Measurements from ENCODE around the gene PORCN.

- TF ChIP-seq EZH2 (IDR thresholded peaks at IDR 0.05): no peak
- TF ChIP-seq CTCF (IDR thresholded peaks at IDR 0.05 in 2 of 3, conservative IDR thresholded peaks at IDR 0.05 in 1 of 3; ENCODE audit: borderline replicate concordance in 1 of 3, insufficient read depth in 1 of 3, low read depth in 2 of 3, low read length in 2 of 3): no peak
- no peak for TF ChIP-seq ZNF274 (IDR thresholded peaks at IDR 0.05; ENCODE audit: low read depth, low read length)
- no peak for TF ChIP-seq SIN3A (IDR thresholded peaks at IDR 0.05; ENCODE audit: low read depth)
- no peak for TF ChIP-seq YY1 (IDR thresholded peaks at IDR 0.05; ENCODE audit: extremely low read depth, insufficient replicate concordance, low read depth, low read length)
- no peak for TF ChIP-seq POLR2A (IDR thresholded peaks at IDR 0.05; ENCODE audit: borderline replicate concordance, extremely low read depth, insufficient read depth, insufficient read length)
- TF ChIP-seq ZBTB33 (IDR thresholded peaks at IDR 0.05; ENCODE audit: extremely low read depth, insufficient replicate concordance, low read length): no peak
- TF ChIP-seq, protein P1, sequence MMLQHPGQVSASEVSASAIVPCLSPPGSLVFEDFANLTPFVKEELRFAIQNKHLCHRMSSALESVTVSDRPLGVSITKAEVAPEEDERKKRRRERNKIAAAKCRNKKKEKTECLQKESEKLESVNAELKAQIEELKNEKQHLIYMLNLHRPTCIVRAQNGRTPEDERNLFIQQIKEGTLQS (IDR thresholded peaks at IDR 0.05): no peak
Observed at GRCh38 chrX:48490661-48491060, 18.1 kb upstream of the PORCN start.
